GM18502 (cell line): ENCODE data around the gene MDM4.
"Not testable (repeated sequence)": the region's sequence is repeated elsewhere in the genome, so short reads cannot be mapped to it uniquely, and the experiment has no call there.

Experiments
- ATAC-seq: cut with Tn5 transposase; IDR thresholded peaks from one replicate; pipeline ENCODE4 v1.9.1; 2021; ENCODE audit warnings: mild to moderate bottlenecking; ENCODE audit not compliant: unreplicated experiment, poor library complexity

MDM4 gene

GRCh38 chr1:204556458-204557052 is 40.3 kb downstream of the MDM4 start:
- no peak for ATAC-seq

GRCh38 chr1:204558467-204558866 is 42.3 kb downstream of the MDM4 start:
- no peak for ATAC-seq

- ATAC-seq: not testable (repeated sequence)
These were observed 43.8 kb downstream of the MDM4 start for GRCh38 chr1:204560002-204560401.

- no peak for ATAC-seq
These were observed 44.5 kb downstream of the MDM4 start for GRCh38 chr1:204560590-204561150.

GRCh38 chr1:204562075-204562990 is 46.1 kb downstream of the MDM4 start:
- no peak for ATAC-seq

GRCh38 chr1:204563307-204563706 is 47.1 kb downstream of the MDM4 start:
- no peak for ATAC-seq

GRCh38 chr1:204563780-204564179 is 47.6 kb downstream of the MDM4 start:
- ATAC-seq: no peak

GRCh38 chr1:204564835-204565234 is 48.6 kb downstream of the MDM4 start:
- ATAC-seq: peak; percentile 82

- ATAC-seq: no peak
These were observed 49.7 kb downstream of the MDM4 start for GRCh38 chr1:204565617-204566582.

GRCh38 chr1:204566583-204566955 is 50.4 kb downstream of the MDM4 start:
- no peak for ATAC-seq

- ATAC-seq: no peak
These were observed 50.9 kb downstream of the MDM4 start for GRCh38 chr1:204567071-204567470.

- no peak for ATAC-seq
These were observed 52.5 kb downstream of the MDM4 start for GRCh38 chr1:204568576-204569315.

- ATAC-seq: no peak
These were observed 53.3 kb downstream of the MDM4 start for GRCh38 chr1:204569478-204569877.

GRCh38 chr1:204570021-204570420 is 53.8 kb downstream of the MDM4 start:
- ATAC-seq: not testable (repeated sequence)

- ATAC-seq: no peak
These were observed 54.9 kb downstream of the MDM4 start for GRCh38 chr1:204571128-204571527.

GRCh38 chr1:204571631-204572030 is 55.4 kb downstream of the MDM4 start:
- no peak for ATAC-seq

- ATAC-seq: no peak
These were observed 57.0 kb downstream of the MDM4 start for GRCh38 chr1:204572923-204573922.
